A673 (cell line): Measurements from ENCODE around the gene OGDH. TPM values are rescaled to one million over a fixed set of nuclear protein-coding genes. Genes with fewer than 3 reads are reported as not detected.

Experiments
- BruUV-seq: library from RNA; stranded (reverse); fragments of 400-500 nt; replicated peaks from 2 replicates; lab custom pipeline; 2021; lab: Mats Ljungman, UMichigan
- CTCF ChIA-PET: fragments of 300-600 bp; sonication (Branson Sonifier 250); formaldehyde crosslinking; loops from one replicate; lab custom pipeline; 2022; ENCODE audit warnings: antibody characterized with exemption; lab: Charles Lee
- POLR2A ChIA-PET: fragments of 300-600 bp; sonication (Branson Sonifier 250); formaldehyde crosslinking; loops from one replicate; lab custom pipeline; 2022; ENCODE audit warnings: antibody characterized with exemption; ENCODE audit not compliant: low non-redundant PET; lab: Charles Lee
- DNase-seq: peaks from one replicate; pipeline ENCODE4 v3.0.0-alpha.2; 2015; ENCODE audit warnings: low spot score
- H3K27ac ChIP-seq: fragments of 200-600 bp; sonication (generic); 2 replicates; pipeline ENCODE4 v1.5.1; 2016; ENCODE audit warnings: mixed run types, low read depth, mild to moderate bottlenecking, mixed read lengths, antibody characterized with exemption, low read length; ENCODE audit not compliant: poor library complexity, severe bottlenecking
- H3K27me3 ChIP-seq: fragments of 200-600 bp; sonication (generic); replicated peaks from 2 replicates; pipeline ENCODE4 v1.6.1; 2017; ENCODE audit warnings: mixed run types, low read depth, mild to moderate bottlenecking, mixed read lengths, antibody characterized with exemption, low read length; ENCODE audit not compliant: insufficient read depth, poor library complexity
- H3K36me3 ChIP-seq: fragments of 200-600 bp; sonication (generic); 2 replicates; pipeline ENCODE4 v1.6.1; 2016; ENCODE audit warnings: mixed run types, mild to moderate bottlenecking, mixed read lengths, antibody characterized with exemption, low read length; ENCODE audit not compliant: insufficient read depth, poor library complexity, severe bottlenecking
- H3K4me1 ChIP-seq: fragments of 200-600 bp; sonication (generic); 2 replicates; pipeline ENCODE4 v1.6.1; 2017; ENCODE audit warnings: mixed run types, mild to moderate bottlenecking, mixed read lengths, antibody characterized with exemption, low read length; ENCODE audit not compliant: insufficient read depth, poor library complexity, severe bottlenecking
- H3K4me3 ChIP-seq: fragments of 200-600 bp; sonication (generic); 2 replicates; pipeline ENCODE4 v1.5.1; 2016; ENCODE audit warnings: low read depth, mixed run types, mild to moderate bottlenecking, mixed read lengths, low read length; ENCODE audit not compliant: poor library complexity, severe bottlenecking
- H3K9me3 ChIP-seq: fragments of 200-600 bp; sonication (generic); 2 replicates; pipeline ENCODE4 v1.6.1; 2016; ENCODE audit warnings: mixed run types, low read depth, mild to moderate bottlenecking, mixed read lengths, antibody characterized with exemption, low read length; ENCODE audit not compliant: poor library complexity, severe bottlenecking
- CTCF ChIP-seq: fragments of 300-800, 200-600 bp; sonication (generic); conservative IDR thresholded peaks from 2 replicates; pipeline ENCODE4 v1.5.1; 2017; ENCODE audit warnings: low read depth, mild to moderate bottlenecking, antibody characterized with exemption, low read length, moderate library complexity, mixed read lengths
- EZH2 ChIP-seq: fragments of 200-600 bp; sonication (generic); IDR thresholded peaks from 2 replicates; pipeline ENCODE4 v1.6.1; 2017; ENCODE audit warnings: borderline replicate concordance, low read depth, mild to moderate bottlenecking, mixed read lengths, antibody characterized with exemption, low read length; ENCODE audit not compliant: poor library complexity, severe bottlenecking
- intact Hi-C: fragments of 100-400 bp; cut with micrococcal nuclease; formaldehyde crosslinking; loops from one replicate; pipeline ENCODE4 v1.10.0; 2022; ENCODE audit not compliant: unreplicated experiment
- total RNA-seq: library from RNA; stranded (reverse); gene quantifications from 2 replicates; pipeline ENCODE4 v1.2.3, GENCODE V29; 2021

OGDH gene
- total RNA-seq, 1 experiment from 2014 or later = 111 TPM

DNA sequence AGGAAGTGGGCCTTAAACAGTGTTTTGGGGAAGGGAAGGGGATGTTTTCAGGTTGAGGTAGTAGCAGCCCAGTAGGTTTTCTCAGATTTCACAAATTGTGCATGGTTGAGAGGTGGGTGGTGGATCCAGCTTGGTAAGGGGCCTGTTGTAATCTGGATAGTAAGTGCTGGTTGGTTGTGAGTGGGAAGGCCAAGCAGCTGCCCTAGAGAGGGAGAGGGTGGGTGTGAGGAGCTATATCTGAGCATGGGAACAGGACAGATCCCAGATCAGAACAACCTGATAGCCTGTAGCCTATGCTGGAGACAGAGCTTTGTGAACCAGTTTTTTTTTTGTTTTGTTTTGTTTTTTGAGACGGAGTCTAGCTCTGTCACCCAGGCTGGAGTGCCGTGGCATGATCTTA is 88.3 kb downstream of the OGDH start:
- H3K27me3 ChIP-seq = no peaks in the 10 kb centered on the region
- no peak for TF ChIP-seq EZH2
- TF ChIP-seq CTCF = no peak
- no peaks in the 10 kb centered on the region for H3K4me1 ChIP-seq
- H3K36me3 ChIP-seq = peaks cover 47% of the 10 kb centered on the region
- intact Hi-C loops = no loop called here
- no peak for DNase-seq
- no peak overlapping the region for H3K27ac ChIP-seq
- no peaks in the 10 kb centered on the region for H3K9me3 ChIP-seq
- POLR2A ChIA-PET = no interaction called here
- no peak overlapping the region for H3K4me3 ChIP-seq
- no TSS peak for BruUV-seq
- CTCF ChIA-PET = no interaction called here

GRCh38 chr7:44695756-44696155 is 89.3 kb downstream of the OGDH start:
- Histone ChIP-seq H3K27ac (no peak overlapping the region), H3K36me3 (peaks cover 51% of the 10 kb centered on the region), H3K9me3 (no peaks in the 10 kb centered on the region), H3K4me1 (no peaks in the 10 kb centered on the region), H3K27me3 (no peaks in the 10 kb centered on the region), H3K4me3 (no peak overlapping the region)
- ChIA-PET POLR2A (no interaction called here), CTCF (no interaction called here)
- BruUV-seq = no TSS peak
- intact Hi-C loops = no loop called here
- TF ChIP-seq CTCF = no peak
- TF ChIP-seq EZH2 = no peak
- DNase-seq = no peak

DNA sequence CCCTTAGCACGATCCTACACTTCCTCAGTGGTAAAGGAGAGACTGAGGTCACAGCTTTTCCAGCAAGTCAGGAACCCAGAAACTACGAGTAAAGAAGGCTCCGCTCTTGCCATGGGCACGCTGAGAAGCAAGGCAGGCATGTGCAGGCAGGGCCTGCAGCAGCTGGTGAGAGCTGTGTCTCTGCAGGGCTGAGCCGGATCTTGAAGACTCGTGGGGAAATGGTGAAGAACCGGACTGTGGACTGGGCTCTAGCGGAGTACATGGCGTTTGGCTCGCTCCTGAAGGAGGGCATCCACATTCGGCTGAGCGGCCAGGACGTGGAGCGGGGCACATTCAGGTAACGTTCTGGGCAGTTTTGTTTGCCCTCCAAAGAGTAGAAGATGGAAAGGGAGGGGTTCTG is 90.3 kb downstream of the OGDH start:
- Histone ChIP-seq H3K9me3 (no peaks in the 10 kb centered on the region), H3K4me3 (no peak overlapping the region), H3K27ac (no peak overlapping the region), H3K36me3 (peaks cover 56% of the 10 kb centered on the region), H3K4me1 (no peaks in the 10 kb centered on the region), H3K27me3 (no peaks in the 10 kb centered on the region)
- ChIA-PET CTCF (no interaction called here), POLR2A (no interaction called here)
- no peak for DNase-seq
- intact Hi-C loops = no loop called here
- BruUV-seq = no TSS peak
- no peak for TF ChIP-seq EZH2
